Mesodermal cell (in vitro differentiated cells): ENCODE measurements around the gene VAT1.
"Not testable (repeated sequence)": the region's sequence is repeated elsewhere in the genome, so short reads cannot be mapped to it uniquely, and the experiment has no call there.

Experiments
- H3K27ac ChIP-seq: 2 replicates; pipeline ENCODE4 v1.7.0; 2013; ENCODE audit warnings: mild to moderate bottlenecking, low read depth, low read length, moderate library complexity; ENCODE audit not compliant: severe bottlenecking
- H3K36me3 ChIP-seq: 2 replicates; pipeline ENCODE4 v1.7.1; 2013; ENCODE audit warnings: mild to moderate bottlenecking, low read length, moderate library complexity; ENCODE audit not compliant: control insufficient read depth, insufficient read depth
- H3K4me1 ChIP-seq: one replicate; pipeline ENCODE4 v1.7.1; 2013; ENCODE audit warnings: mild to moderate bottlenecking, low read length; ENCODE audit not compliant: insufficient read depth, control insufficient read depth, poor library complexity, severe bottlenecking
- H3K4me3 ChIP-seq: 2 replicates; pipeline ENCODE4 v1.7.0; 2013; ENCODE audit warnings: low read length, control low read depth, mild to moderate bottlenecking; ENCODE audit not compliant: insufficient read depth, poor library complexity, severe bottlenecking; ENCODE audit errors: extremely low read depth
- H3K9me3 ChIP-seq: 2 replicates; pipeline ENCODE4 v1.7.1; 2013; ENCODE audit warnings: mild to moderate bottlenecking, low read length, moderate library complexity; ENCODE audit not compliant: control insufficient read depth
- WGBS, 2 experiments: methylation state at CpG; one replicate each; pipeline ENCODE4 v1.1.5; 2013; ENCODE audit warnings: missing lambda C conversion rate in 2 of 2; ENCODE audit not compliant: insufficient coverage in 2 of 2; 5-methylcytosine and 5-hydroxymethylcytosine counted together

Gene VAT1

DNA sequence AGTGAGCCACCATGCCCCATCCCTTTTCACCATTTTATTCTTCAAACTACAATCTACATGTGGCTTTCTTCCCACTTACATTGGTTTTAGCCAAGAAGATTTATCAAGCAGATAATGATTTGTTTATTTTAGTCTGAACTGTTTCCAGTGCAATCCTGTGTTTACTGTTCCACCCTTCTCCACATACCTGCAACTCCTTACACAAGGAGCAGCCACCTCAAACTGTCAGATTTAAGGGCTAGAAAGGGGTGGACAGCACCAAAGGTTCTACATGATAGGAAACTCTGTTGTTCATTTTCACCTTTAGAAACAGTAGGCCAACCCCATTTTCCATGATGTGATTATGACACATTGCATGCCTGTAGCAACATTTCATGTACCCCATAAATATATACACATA, 39.9 kb downstream of the VAT1 start:
- Histone ChIP-seq H3K36me3 (peaks cover 41% of the 10 kb centered on the region), H3K27ac (no peak overlapping the region), H3K4me1 (peaks cover 3% of the 10 kb centered on the region), H3K4me3 (no peak overlapping the region), H3K9me3 (no peaks in the 10 kb centered on the region)

DNA sequence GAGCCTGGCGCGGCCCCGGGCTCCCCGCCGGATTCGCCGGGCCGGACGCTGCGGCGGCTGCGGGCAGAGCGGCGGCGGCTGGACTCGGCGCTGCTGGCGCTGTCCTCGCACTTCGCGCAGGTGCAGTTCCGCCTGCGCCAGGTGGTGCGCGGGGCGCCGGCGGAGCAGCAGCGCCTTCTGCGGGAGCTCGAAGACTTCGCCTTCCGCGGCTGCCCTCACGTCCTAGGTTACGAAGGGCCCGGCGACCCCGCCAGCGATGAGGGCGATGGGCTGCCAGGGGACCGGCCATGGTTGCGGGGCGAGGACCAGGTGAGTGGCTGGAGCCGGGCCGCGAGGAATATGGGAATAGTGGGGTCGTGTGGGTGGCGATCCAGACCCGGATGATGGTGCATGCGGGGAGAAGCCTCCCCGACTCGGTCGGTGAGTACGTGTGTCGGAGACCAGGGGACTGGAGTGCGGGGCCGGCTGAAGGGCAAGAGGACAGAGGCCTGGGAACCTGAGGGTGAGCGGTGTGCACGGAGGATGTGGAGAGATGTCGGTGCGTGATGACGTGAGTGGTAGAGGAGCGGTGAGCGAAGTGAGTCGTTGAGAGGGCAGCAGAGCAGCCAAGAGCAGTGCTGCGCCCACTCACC, 41.3 kb downstream of the VAT1 start:
- Histone ChIP-seq H3K27ac (peak overlapping the region; percentile 87), H3K4me1 (peaks cover 3% of the 10 kb centered on the region), H3K9me3 (no peaks in the 10 kb centered on the region), H3K36me3 (peaks cover 28% of the 10 kb centered on the region), H3K4me3 (peak overlapping the region; percentile 89)
- 0 to 1% methylated on average over 53 to 65 of the region's 67 CpGs for WGBS, 2 experiments

DNA sequence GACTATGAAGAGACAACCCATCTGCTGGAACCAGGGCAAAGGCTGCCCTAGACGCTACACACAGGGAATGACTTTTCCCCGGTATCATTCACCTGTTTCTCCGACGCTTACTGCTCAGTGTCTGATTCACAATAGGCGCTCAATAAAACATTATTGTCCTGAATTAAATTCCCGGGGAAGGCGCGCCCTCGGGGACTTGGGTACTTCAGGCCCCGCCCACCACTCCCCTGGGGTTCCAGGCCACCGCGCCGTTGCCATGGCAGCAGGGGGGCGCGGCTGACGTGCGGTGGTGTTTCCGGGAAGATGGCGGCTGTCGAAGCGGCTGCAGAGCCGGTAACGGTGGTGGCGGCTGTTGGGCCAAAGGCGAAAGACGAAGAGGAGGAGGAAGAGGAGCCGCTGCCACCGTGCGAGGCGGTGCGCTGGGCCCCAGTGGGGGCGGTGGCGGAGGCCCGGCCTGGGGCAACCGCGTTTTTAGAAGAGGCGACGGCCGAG, 41.9 kb downstream of the VAT1 start, which contains the start of gene RUNDC1:
RUNDC1 (plus strand) TSS at position 292 of the 492 bp plus-strand sequence; CDS start at position 304, 12 bp downstream.
- no peaks in the 10 kb centered on the region for H3K9me3 ChIP-seq
- H3K27ac ChIP-seq = peak within 1 kb of the TSS; percentile 87
- peak within 1 kb of the TSS; percentile 89 for H3K4me3 ChIP-seq
- peaks cover 3% of the 10 kb centered on the region for H3K4me1 ChIP-seq
- WGBS, 2 experiments = 1 to 2% methylated on average over 33 to 34 of the region's 39 CpGs
- H3K36me3 ChIP-seq = peaks cover 23% of the 10 kb centered on the region

- Histone ChIP-seq H3K9me3 (no peaks in the 10 kb centered on the region), H3K4me3 (peak within 1 kb of the TSS; percentile 89), H3K4me1 (peaks cover 3% of the 10 kb centered on the region), H3K36me3 (peaks cover 16% of the 10 kb centered on the region), H3K27ac (peak within 1 kb of the TSS; percentile 87)
- 41 to 49% methylated on average over 19 to 20 of the region's 21 CpGs for WGBS, 2 experiments
Measured at GRCh38 chr17:42979511-42980273, 42.5 kb downstream of the VAT1 start, which contains the start of gene PTGES3L. Gene PTGES3L (minus strand): TSS chr17:42980080. CDS start chr17:42980053, 27 bp downstream.

DNA sequence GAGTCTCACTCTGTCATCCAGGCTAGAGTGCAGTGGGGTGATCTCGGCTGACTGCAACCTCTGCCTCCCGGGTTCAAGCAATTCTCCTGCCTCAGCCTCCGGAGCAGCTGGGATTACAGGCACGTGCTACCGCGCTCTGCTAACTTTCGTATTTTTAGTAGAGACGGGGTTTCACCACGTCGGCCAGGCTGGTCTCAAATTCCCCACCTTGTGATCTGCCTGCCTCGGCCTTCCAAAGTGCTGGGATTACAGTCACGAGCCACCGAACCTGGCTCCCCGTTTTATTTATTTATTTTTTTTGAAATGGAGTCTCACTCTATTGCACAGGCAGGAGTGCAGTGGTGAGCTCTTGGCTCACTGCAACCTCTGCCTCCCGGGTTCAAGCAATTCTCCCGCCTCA, 46.5 kb downstream of the VAT1 start:
- not testable (repeated sequence) for H3K36me3 ChIP-seq, H3K4me1 ChIP-seq, H3K4me3 ChIP-seq, H3K27ac ChIP-seq, H3K9me3 ChIP-seq
- WGBS, 2 experiments = 86 to 88% methylated on average over 14 to 16 of the region's 16 CpGs

GRCh38 chr17:42975265-42975664, 46.9 kb downstream of the VAT1 start:
- no peak overlapping the region for H3K27ac ChIP-seq
- H3K4me3 ChIP-seq = no peak overlapping the region
- 95 to 100% methylated on average over 2 of the region's 2 CpGs for WGBS, 2 experiments
- no peaks in the 10 kb centered on the region for H3K9me3 ChIP-seq
- H3K4me1 ChIP-seq = peaks cover 3% of the 10 kb centered on the region
- peaks cover 5% of the 10 kb centered on the region for H3K36me3 ChIP-seq

- H3K4me3 ChIP-seq, H3K36me3 ChIP-seq, H3K27ac ChIP-seq, H3K9me3 ChIP-seq, H3K4me1 ChIP-seq: not testable (repeated sequence)
- no CpG with 5 or more reads among the region's 18 CpGs for WGBS, 2 experiments
Measured at GRCh38 chr17:42973323-42973722, 48.9 kb downstream of the VAT1 start.

GRCh38 chr17:42971589-42971988, 50.6 kb downstream of the VAT1 start:
- H3K36me3 ChIP-seq = peaks cover 8% of the 10 kb centered on the region
- no peaks in the 10 kb centered on the region for H3K9me3 ChIP-seq
- no peaks in the 10 kb centered on the region for H3K4me1 ChIP-seq
- no peak overlapping the region for H3K4me3 ChIP-seq
- no peak overlapping the region for H3K27ac ChIP-seq
- WGBS, 2 experiments = 74 to 96% methylated on average over 4 of the region's 5 CpGs

GRCh38 chr17:42969001-42969581, 53.1 kb downstream of the VAT1 start:
- WGBS, 2 experiments = 88% methylated on average over 3 of the region's 5 CpGs; no CpG with 5 or more reads in 1 of the 2 experiments
- Histone ChIP-seq H3K9me3 (no peaks in the 10 kb centered on the region), H3K4me3 (no peak overlapping the region), H3K36me3 (peaks cover 3% of the 10 kb centered on the region), H3K27ac (no peak overlapping the region), H3K4me1 (no peaks in the 10 kb centered on the region)

GRCh38 chr17:42967925-42968324, 54.3 kb downstream of the VAT1 start:
- WGBS, 2 experiments = no CpG with 5 or more reads among the region's 1 CpG
- Histone ChIP-seq H3K36me3 (peaks cover 3% of the 10 kb centered on the region), H3K9me3 (no peaks in the 10 kb centered on the region), H3K4me3 (no peak overlapping the region), H3K4me1 (no peaks in the 10 kb centered on the region), H3K27ac (no peak overlapping the region)
